Measurements from ENCODE around the gene ELFN2. TPM values are rescaled to one million over a fixed set of nuclear protein-coding genes. Genes with fewer than 3 reads are reported as not detected.

ELFN2 gene
- total RNA-seq, 4 donors from 2014 or later = under 0.01 TPM; not detected in 2

DNA sequence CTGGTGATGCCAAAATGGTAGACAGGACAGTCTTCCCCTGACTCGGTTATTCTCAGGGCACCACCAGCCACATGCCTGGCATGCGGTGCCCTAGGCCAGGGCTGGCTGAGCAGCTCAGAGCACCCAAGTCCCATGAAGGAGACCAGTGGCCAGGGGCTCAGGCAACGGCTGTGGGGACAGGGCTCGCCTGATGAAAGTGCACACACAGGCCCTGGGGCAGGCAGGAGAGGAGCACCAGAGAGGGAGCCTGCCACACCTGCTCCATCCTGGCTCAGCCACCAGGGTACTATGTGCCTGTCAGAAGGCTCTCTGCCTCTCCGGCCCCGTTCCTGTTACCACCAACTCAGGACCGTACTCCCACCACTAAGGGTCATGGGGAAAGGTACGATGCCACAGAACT lies 12.1 kb downstream of the ELFN2 start:
- Histone ChIP-seq H3K36me3 (no peaks in the 10 kb centered on the region), H3K27me3 (peaks cover 71% of the 10 kb centered on the region), H3K27ac (no peak overlapping the region), H3K4me3 (no peak overlapping the region), H3K4me1 (peaks cover 0 to 10% (median 7%) of the 10 kb centered on the region in 4 donors), H3K9me3 (no peaks in the 10 kb centered on the region)
- in situ Hi-C loops (cut with MboI; ENCODE audit: low pct_ligation_motif_present in 1 of 4, low pct_unique_long_range_greater_than_20kb in 1 of 4, low sequenced_read_pairs in 3 of 4) (no loop called here), intact Hi-C loops (cut with DNase I; ENCODE audit: low total_unique reads) (no loop called here)
- no peak for DNase-seq
- TF ChIP-seq POLR2A (IDR thresholded peaks at IDR 0.05) = no peak
- TF ChIP-seq, protein P1, sequence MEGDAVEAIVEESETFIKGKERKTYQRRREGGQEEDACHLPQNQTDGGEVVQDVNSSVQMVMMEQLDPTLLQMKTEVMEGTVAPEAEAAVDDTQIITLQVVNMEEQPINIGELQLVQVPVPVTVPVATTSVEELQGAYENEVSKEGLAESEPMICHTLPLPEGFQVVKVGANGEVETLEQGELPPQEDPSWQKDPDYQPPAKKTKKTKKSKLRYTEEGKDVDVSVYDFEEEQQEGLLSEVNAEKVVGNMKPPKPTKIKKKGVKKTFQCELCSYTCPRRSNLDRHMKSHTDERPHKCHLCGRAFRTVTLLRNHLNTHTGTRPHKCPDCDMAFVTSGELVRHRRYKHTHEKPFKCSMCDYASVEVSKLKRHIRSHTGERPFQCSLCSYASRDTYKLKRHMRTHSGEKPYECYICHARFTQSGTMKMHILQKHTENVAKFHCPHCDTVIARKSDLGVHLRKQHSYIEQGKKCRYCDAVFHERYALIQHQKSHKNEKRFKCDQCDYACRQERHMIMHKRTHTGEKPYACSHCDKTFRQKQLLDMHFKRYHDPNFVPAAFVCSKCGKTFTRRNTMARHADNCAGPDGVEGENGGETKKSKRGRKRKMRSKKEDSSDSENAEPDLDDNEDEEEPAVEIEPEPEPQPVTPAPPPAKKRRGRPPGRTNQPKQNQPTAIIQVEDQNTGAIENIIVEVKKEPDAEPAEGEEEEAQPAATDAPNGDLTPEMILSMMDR (IDR thresholded peaks at IDR 0.05) = no peak
- no peak for TF ChIP-seq EP300 (IDR thresholded peaks at IDR 0.05; ENCODE audit: low read depth)
- TF ChIP-seq POLR2AphosphoS5 (IDR thresholded peaks at IDR 0.05) = no peak
- 79% methylated on average over 8 of the region's 8 CpGs; no CpG with 5 or more reads in 1 of the 2 donors for WGBS, 2 donors (ENCODE audit: low coverage in 1 of 2)

DNA sequence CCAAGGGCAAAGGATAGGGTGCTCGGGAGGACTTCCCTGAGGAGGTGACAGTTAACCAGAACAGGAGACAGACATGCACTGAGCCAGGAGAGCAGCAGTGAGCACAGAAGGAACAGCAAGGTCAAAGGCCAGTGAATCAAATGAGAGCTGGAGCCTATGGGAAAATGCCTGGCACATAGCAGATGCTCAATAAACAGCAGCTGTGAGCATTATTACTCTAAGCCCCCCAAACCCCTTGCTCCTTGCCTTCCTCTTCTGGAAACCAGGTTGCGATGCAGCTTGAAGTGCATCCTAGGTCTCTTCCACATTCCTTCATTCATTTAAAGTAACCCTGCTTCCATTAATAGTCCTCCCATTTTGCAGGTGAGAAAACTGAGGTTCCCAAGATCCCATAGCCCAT lies 13.0 kb downstream of the ELFN2 start:
- Histone ChIP-seq H3K4me1 (peaks cover 0 to under 1% (median under 1%) of the 10 kb centered on the region in 4 donors), H3K9me3 (no peaks in the 10 kb centered on the region), H3K27ac (no peak overlapping the region), H3K36me3 (no peaks in the 10 kb centered on the region), H3K4me3 (no peak overlapping the region), H3K27me3 (peaks cover 68% of the 10 kb centered on the region)
- no peak for TF ChIP-seq EP300 (IDR thresholded peaks at IDR 0.05; ENCODE audit: low read depth)
- TF ChIP-seq, protein P1 (IDR thresholded peaks at IDR 0.05) = no peak
- no peak for TF ChIP-seq POLR2A (IDR thresholded peaks at IDR 0.05)
- no peak for TF ChIP-seq POLR2AphosphoS5 (IDR thresholded peaks at IDR 0.05)
- intact Hi-C loops (cut with DNase I; ENCODE audit: low total_unique reads) = no loop called here
- no peak for DNase-seq
- in situ Hi-C loops (cut with MboI; ENCODE audit: low pct_ligation_motif_present in 1 of 4, low pct_unique_long_range_greater_than_20kb in 1 of 4, low sequenced_read_pairs in 3 of 4) = no loop called here
- WGBS, 2 donors (ENCODE audit: low coverage in 1 of 2) = 73% methylated on average over 2 of the region's 2 CpGs; no CpG with 5 or more reads in 1 of the 2 donors

DNA sequence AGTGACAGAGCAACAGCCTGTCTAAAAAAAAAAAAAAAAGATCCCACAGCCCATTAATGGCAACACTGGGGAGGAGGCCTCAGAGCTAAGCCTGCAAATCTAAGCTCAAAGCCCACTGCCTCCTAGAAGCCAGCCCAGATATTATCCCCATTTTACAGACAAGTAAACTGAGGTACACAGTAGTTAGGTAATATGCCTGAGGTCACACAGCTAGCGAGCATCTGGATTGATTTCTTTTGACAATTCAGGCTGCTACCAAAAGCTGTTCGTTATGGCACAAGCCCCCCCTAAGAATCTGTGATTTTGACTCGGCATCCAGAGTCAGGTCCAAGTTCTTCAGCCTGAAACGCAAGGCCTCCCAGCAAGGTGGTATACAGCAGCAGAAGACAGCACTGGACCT lies 13.7 kb downstream of the ELFN2 start:
- 83% methylated on average over 4 of the region's 4 CpGs; no CpG with 5 or more reads in 1 of the 2 donors for WGBS, 2 donors (ENCODE audit: low coverage in 1 of 2)
- DNase-seq = no peak
- TF ChIP-seq POLR2AphosphoS5 (IDR thresholded peaks at IDR 0.05) = no peak
- TF ChIP-seq, protein P1 (IDR thresholded peaks at IDR 0.05) = no peak
- TF ChIP-seq POLR2A (IDR thresholded peaks at IDR 0.05) = no peak
- no peak for TF ChIP-seq EP300 (IDR thresholded peaks at IDR 0.05; ENCODE audit: low read depth)
- H3K9me3 ChIP-seq = no peaks in the 10 kb centered on the region
- in situ Hi-C loops (cut with MboI; ENCODE audit: low pct_ligation_motif_present in 1 of 4, low pct_unique_long_range_greater_than_20kb in 1 of 4, low sequenced_read_pairs in 3 of 4) (no loop called here), intact Hi-C loops (cut with DNase I; ENCODE audit: low total_unique reads) (no loop called here)
- peaks cover 60% of the 10 kb centered on the region for H3K27me3 ChIP-seq
- H3K36me3 ChIP-seq = no peaks in the 10 kb centered on the region
- H3K27ac ChIP-seq = no peak overlapping the region
- H3K4me1 ChIP-seq = no peaks in the 10 kb centered on the region
- no peak overlapping the region for H3K4me3 ChIP-seq

DNA sequence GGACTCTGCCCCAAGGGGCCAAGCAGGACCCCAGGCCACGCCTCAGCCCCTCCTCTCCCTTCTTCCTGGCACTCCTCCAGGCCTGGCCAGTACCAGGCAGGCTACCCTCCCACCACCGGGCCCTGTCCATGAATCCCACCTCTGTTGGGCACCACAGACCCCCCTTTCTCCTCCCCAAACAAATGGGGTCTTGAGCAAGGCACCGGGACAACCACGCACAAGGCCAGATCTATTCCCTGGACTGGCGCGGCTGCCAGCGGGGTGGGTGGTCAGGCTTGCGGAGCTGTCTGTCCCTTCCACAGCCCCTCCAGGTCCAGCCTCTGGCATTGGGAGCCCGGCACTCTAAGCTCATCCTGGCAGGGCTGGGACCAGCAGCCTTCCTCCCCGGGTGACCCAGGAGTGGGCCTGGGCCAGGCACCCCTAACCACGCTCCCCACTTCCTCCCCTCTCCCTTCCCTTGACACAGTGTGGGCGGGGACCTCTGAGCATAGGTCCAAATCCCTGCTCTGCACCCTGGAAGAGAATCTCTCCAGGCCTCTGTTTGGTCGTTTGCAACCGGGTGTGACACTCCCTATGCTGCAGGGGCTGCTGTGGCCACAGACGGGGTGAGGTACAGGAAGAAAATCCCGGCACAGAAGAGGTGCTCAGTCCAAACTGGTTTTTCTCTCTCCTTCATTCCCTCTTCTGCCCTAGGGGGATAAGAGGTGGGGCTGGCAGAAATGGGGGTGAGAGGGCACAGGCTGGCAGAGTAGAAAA lies 14.6 kb downstream of the ELFN2 start:
- Histone ChIP-seq H3K27me3 (peaks cover 52% of the 10 kb centered on the region), H3K27ac (no peak overlapping the region), H3K36me3 (no peaks in the 10 kb centered on the region), H3K9me3 (no peaks in the 10 kb centered on the region), H3K4me3 (no peak overlapping the region), H3K4me1 (no peaks in the 10 kb centered on the region)
- WGBS, 2 donors (ENCODE audit: low coverage in 1 of 2) = 60 to 69% methylated on average over 1 to 14 of the region's 16 CpGs
- in situ Hi-C loops (cut with MboI; ENCODE audit: low pct_ligation_motif_present in 1 of 4, low pct_unique_long_range_greater_than_20kb in 1 of 4, low sequenced_read_pairs in 3 of 4) = no loop called here
- intact Hi-C loops (cut with DNase I; ENCODE audit: low total_unique reads) = no loop called here
- TF ChIP-seq EP300 (IDR thresholded peaks at IDR 0.05; ENCODE audit: low read depth) (no peak), POLR2A (IDR thresholded peaks at IDR 0.05) (no peak), POLR2AphosphoS5 (IDR thresholded peaks at IDR 0.05) (no peak)
- TF ChIP-seq, protein P1 (IDR thresholded peaks at IDR 0.05) = no peak
- no peak for DNase-seq

Measured in transverse colon (tissue), 4 donors.